HG03135 (cell line): ENCODE results near the gene ATAD3B.
A peak's percentile ranks its signal among the peaks of the same experiment; 100 is the strongest.
"Not testable (repeated sequence)": the region's sequence is repeated elsewhere in the genome, so short reads cannot be mapped to it uniquely, and the experiment has no call there.

Experiments used
- ATAC-seq: cut with Tn5 transposase; IDR thresholded peaks from one replicate; pipeline ENCODE4 v1.9.1; 2021; ENCODE audit warnings: mild to moderate bottlenecking, moderate library complexity; ENCODE audit not compliant: unreplicated experiment

ATAD3B gene

DNA sequence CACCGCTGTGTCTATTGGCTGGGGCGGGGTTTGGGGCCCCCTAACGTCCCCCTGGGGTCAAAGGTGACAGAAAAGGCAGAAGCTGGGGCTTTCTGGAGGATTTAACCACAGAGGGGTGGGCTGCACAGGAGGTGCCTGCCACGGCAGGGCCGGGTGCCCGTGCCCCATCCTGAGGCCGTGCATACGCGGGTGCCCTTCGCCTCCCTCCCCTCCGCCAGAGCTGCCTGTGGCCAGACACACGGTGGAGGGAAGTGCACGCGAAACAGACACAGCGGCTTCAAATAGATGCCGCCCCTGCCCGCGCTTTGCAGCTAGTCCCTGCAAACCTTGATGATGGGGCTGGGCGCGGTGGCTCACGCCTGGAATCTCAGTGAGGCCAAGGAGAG, 37.9 kb downstream of the ATAD3B start:
- ATAC-seq: not testable (repeated sequence)

DNA sequence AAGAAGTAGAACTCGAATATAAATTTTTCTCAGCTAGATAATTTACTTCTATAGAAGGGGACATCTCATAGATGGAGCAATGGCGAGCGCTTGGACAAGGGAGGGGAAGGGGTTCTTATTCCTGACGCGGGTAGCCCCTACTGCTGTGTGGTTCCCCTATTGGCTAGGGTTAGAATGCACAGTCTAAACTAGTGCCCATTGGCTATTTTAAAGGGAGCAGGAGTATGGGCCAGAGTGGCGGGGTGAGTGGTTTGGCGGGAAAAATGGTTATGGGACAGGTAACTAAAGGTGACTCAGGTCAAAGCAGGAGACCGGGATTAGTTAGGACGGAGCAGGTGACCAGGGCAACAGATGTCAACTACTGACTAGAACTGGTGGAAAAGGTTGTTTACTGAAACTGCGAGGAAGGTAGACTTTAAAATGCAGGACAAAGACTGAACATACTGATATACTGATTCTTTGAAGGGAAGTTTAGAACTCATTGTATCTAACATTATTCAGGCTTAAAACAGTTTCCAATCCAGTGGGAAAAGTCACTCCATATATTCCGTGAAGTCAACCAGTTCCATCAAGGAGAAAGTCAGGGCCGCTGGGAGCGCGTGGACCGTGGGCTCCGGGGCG, 39.5 kb downstream of the ATAD3B start:
- no peak for ATAC-seq

DNA sequence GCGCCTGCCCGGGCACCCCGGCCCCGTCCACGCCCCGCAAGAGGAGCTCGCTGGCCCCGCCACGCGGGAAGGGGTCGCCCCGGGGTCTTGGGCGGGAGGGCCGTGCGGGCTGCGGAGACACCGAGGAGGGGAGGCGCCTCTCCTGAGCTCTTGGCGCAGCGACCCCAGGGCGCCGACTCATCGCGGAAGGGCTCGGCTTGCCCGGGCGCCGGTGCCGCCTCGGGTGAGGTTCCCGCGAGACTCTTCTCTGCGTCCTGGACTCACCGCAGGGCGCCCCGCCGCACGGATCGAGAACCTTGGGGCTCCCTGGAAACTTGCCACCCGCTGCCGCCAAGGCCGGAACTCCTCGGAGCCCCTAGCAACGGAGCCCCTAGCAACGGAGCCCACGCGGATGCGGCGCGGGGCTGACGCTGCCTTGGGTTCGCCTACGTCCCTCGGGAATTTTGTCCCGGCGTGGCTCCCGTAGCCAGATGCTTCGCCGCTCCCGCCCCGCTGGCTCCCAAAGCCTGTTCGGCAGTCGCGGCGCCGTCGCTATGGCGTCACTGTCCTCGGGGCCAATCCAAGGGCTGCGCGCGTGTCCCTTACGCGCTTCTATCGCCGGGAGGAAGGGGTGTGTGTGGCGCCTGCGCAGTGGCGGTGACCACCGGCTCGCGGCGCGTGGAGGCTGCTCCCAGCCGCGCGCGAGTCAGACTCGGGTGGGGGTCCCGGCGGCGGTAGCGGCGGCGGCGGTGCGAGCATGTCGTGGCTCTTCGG, 40.1 kb downstream of the ATAD3B start, which contains the start of gene ATAD3A:
TSS of gene ATAD3A (plus strand) at position 630 of the 753 bp plus-strand sequence. CDS start at position 737, 107 bp downstream.
- ATAC-seq: peak; percentile 88

DNA sequence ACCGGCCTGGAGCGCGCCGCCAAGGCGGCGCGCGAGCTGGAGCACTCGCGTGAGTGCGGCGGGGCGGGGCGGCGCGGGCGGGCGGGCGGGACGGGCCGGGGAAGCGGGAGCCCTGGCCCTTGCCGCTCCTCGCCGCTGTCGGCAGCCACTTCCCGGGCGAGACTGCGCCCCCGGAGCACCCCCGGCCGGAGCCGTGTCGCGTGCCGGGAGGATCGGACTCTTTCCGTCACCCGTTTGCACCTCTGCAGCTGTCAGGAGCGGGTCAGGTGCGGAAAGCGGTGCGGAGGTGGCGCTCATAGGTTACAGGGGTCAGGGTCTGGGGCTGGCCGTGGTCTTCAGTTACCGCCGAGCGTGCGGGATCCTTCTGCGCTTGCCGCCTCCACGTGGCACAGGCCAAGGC, 40.9 kb downstream of the ATAD3B start:
- peak; percentile 6 for ATAC-seq

DNA sequence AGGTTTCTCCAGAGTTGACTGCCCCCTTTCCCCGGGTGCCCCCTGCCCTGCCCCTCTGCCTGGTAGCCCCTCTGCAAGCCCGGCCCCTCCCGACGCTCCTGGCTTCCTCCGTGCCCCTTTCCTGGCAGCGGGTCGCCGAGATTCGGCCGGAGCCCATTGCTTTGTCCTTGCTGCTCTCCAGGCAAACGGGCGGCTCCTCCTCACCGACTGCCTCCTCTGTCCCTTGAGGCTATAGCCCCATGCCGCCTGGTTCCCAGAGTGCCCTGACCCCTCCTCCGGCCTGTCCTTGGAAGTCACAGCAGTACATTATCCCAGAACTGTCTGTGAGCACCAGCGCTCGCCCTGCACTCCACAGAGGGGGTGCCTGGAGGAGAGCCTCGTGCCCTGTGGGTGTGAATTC, 42.1 kb downstream of the ATAD3B start:
- ATAC-seq: not testable (repeated sequence)

DNA sequence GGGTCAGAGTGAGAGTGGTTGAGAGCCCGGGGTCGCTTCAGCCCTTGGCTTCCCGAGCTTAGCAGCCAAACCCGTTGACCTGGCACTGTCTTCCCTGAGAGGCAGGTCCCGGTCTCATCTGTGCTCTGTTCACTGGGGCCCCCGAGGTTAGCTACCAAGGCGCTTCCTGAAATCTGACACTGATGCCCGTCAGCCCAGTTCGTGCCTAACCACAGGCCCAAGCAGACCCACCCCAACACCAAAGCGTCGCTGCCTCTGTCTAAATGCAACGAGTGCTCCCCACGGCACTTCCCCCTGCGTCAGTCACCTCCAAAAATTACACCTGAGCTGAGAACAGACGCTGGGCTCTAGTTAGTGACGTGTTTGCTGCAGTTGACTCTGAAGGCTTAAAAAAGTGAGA, 42.8 kb downstream of the ATAD3B start:
- ATAC-seq: not testable (repeated sequence)

DNA sequence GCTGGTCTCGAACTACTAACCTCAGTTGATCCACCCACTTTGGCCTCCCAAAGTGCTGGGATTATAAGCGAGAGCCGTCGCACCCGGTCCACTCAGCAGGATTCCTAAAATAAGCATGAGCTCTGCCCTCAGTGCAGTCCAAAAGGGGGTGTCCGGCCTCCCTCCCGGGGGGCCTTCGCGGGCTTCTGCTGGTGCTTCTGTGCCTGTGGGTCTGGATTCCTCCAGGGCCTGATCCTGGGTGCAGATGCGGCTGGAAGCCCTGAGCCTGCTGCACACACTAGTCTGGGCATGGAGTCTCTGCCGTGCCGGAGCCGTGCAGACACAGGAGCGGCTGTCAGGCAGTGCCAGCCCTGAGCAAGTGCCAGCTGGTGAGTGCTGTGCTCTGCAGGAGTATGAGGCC, 45.4 kb downstream of the ATAD3B start:
- ATAC-seq: not testable (repeated sequence)

DNA sequence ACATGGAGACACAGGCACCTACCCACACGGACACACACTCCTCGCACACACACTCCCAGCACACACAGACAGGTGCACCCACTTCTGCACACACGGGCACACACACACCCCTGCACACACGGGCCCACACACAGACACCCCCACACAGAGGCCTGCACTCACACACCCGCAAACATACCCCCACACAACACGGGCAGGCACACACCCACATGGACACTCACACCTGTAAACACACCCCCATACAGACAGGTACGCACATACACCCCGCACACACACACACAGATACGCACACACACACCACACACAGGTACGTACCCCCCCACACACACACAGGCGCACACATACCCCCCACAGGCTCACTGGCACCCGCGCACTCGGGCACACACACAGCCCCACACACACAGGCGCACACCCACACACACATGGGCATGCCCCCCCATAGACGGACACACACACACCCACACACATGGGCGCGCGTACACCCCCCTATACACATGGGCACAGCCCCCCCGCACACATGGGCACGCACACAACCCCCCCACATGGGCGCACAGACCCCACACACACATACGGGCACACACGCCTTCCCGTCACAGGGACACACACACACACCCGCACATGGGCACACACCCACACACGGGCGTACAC, 46.5 kb downstream of the ATAD3B start:
- no peak for ATAC-seq

DNA sequence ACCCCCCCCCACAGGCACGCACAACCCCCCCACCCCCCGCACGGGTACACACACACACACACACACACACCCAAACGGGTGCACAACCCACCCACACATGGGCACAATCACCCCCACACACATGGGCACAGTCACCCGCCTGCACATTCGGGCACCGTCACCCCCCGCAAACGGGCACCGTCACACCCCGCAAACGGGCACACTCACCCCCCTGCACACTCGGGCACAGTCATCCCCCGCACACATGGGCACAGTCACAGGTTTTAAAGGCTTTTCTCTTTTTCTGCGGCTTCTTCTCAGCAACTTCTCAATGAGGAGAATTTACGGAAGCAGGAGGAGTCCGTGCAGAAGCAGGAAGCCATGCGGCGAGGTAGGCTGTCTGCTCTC, 47.0 kb downstream of the ATAD3B start:
- not testable (repeated sequence) for ATAC-seq

DNA sequence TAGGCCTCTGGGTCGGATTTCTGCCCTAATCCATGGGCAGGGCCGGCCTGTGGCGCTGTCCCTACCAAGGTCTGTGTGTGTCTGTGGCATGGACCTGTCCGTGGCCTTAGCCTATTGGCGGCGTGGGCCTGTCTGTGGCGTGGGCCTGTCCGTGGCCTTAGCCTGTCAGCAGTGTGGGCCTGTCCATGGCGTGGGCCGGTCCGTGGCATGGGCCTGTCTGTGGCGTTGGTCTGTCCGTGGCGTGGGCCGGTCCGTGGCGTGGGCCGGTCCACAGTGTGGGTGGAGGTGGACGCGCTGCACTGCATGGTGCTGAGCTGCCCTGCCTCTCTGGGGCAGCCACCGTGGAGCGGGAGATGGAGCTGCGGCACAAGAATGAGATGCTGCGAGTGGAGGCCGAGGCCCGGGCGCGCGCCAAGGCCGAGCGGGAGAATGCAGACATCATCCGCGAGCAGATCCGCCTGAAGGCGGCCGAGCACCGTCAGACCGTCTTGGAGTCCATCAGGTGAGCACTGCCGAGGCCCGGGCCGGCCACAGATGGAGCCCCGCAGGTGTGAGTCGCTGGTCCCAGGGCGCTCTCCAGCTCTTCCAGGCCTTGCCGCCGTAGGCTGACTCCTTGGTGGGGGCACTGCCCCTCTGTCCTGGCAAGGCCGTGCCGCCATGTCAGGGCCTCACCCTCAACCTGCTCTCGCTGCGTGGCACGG, 48.4 kb downstream of the ATAD3B start:
- not testable (repeated sequence) for ATAC-seq

DNA sequence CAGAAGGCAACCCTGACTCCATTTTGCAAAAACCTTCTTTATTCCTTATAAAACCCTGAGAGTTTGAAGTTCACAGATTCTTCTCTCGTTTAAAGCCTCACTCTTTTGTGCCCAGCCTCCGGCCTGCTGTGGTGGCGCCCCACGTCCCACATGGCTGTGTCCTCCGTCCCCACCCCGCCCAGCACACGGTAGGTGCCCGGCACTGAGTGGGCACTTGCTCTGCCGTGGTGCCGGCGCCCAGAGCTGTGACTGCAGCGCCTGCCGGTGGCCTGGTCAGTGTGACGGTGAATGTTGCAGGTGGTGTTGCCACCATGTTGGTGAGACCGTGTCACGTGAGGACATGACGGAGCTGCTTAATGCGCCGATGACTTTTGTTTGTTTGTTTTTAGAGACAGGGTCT, 49.8 kb downstream of the ATAD3B start:
- ATAC-seq: no peak

DNA sequence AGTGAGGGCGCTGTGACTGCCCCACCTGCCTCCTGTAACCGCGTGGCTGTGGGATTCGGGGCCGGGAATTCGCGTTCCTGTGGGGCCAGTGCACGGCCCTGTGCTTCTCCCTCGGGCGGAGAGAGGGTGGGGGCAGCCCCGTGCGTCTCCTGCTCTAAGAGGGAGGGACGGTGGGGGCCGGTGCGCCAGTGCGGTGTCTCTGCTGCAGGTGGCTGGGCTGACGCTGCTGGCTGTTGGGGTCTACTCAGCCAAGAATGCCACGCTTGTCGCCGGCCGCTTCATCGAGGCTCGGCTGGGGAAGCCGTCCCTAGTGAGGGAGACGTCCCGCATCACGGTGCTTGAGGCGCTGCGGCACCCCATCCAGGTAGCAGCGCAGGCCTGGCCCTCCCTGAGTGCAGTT, 51.0 kb downstream of the ATAD3B start:
- ATAC-seq: not testable (repeated sequence)

DNA sequence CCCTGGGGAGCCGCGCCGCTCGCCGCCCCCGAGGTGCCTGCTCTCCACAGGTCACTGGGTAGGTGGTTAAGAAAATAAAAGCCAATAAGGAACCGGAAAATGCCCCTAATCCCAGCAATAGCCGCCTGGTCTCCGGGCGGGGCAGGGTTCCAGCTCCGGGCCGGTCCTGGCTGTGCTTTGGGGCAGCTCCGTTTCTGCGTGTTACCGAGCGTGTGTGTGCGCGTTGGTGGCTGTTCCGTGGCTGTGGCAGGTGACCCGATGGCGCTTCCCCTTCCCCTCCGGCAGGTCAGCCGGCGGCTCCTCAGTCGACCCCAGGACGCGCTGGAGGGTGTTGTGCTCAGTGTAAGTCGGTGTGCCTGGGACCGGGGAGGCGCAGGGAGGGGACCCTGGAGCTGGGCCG, 51.7 kb downstream of the ATAD3B start:
- ATAC-seq: not testable (repeated sequence)

DNA sequence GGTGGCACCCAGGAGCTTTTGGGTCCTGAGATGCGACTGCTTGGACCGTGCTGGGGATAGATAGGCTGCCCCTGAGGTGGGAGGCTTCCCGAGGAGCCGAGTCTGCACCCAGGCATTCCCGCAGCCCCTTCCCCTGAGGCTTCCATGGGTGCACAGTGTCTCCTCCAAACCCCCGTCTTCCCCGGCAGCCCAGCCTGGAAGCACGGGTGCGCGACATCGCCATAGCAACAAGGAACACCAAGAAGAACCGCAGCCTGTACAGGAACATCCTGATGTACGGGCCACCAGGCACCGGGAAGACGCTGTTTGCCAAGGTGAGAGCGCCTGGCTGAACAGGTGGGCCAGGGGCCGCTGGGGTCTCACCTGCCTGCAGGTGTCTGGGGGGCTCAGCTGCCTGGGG, 52.1 kb downstream of the ATAD3B start:
- not testable (repeated sequence) for ATAC-seq

DNA sequence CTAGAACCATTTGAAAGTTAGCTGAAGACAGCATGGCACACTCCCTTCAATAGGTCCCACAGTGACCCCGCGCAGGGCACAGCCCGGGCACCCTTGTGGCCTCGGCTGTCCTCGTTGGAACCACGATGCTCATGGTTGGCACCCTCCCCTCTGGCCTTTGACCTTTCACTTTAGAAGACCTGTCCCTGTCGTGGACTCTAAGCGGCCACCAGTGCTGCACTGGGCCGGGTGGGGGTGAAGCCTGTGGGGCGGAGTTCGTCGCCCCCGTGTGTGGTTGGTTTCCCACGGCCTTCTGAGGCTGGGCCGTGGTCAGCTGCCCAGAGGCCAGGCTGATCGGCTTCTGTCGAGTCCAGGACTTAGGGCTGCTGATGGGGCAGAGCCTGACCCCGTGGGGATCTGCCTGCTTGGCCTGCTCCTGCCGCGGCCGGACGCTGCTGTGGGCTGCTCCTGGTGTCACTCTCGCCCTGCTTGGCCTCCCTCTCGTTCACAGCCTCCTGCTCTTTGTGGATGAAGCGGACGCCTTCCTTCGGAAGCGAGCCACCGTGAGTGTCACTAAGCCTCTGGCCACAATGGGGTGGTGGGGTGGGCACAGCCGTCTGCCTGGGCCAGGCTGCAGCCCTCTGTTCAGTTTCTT, 53.3 kb downstream of the ATAD3B start:
- ATAC-seq: not testable (repeated sequence)

DNA sequence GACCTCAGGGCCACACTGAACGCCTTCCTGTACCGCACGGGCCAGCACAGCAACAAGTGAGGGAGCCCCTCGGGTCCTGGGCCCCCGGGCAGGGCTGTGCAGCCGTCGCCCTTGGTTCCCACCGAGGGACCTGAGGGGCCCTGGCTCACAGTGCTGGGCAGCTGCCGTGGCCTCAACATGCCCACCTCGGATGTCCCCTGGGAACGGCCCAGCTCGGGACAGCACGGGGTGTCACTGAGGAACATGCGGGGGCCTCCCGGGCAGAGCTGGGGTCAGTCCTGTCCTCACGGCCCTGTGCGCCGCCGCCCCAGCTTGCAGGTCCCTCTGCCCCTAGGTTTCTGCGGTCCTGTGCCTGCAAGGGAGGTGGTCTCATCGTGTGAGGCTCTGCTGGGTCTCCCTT, 54.9 kb downstream of the ATAD3B start:
- not testable (repeated sequence) for ATAC-seq

DNA sequence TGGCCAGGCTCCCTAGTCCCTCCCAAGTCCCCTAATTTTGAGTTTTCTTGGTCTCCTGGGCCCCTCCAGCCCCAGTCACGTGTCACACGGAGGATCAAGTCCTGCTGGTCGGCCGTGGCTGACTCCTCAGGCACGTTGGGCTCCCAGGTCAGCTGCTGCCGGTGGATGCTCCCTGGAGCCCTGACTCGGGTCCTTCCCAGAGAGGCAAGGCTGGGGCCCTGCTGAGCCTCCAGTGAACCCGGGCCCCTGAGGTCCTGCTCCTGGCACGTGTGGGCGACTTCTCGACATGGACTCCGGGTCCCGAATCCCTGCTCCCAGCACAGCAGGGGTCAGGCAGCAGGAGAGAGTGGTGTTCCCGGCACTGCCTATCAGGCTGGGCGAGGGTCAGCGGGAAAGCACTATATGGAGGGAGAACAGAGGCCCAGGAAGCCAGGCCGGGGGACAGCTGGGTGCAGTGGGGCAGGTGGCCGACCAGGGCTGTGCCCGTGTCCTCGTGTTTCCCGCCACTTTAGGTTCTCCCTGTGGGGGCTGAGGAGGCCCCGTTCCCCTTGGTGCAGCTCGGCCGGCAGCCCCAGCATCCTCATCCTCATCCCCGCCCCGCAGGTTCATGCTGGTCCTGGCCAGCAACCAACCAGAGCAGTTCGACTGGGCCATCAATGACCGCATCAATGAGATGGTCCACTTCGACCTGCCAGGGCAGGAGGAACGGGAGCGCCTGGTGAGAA, 55.7 kb downstream of the ATAD3B start:
- no peak for ATAC-seq

DNA sequence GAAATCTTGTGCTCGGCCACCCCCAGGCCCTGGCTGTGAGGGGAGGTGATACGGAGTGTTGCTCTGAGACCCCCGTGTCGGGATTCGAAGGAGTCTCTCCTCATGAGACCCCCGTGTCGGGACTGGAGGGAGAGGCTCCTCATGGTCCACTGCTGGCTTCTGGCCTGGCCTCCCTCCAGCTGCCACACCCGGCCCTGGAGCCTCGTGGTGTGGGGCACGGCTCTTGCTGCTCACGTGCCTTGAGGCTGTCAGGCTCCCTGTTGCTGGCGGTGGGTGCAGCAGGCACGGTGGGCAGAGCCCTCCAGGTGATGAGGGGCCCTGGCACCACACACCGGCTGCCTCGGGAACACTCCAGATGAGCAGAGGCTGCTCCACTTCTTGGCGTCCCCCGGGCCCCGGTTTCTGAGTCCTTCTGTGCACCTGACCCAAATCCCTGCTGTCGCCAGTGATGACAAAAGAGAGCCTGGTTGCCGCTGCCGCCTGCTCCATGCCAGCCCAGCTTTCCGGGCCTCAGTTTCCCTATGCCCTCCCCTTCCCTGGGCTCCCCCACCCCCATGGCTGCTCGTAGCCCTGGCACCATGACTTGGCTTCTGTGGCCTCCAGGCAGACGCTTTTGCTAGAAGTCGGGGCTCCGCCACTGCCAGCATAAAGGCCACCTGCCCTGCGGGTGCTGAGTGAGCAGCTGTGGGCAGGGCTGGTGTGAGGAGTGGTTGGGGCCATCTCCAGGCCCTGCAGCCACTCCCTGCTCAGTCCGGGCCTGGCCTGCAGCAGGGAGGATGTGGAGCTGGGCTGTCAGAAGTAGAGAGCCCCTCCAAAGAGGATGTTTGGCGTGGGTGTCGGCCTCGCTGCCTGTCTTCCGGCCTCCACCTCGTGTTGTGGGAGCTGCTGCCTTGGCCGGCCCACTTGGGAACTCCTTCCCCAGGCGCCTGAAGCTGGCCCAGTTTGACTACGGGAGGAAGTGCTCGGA, 57.0 kb downstream of the ATAD3B start:
- ATAC-seq: no peak

DNA sequence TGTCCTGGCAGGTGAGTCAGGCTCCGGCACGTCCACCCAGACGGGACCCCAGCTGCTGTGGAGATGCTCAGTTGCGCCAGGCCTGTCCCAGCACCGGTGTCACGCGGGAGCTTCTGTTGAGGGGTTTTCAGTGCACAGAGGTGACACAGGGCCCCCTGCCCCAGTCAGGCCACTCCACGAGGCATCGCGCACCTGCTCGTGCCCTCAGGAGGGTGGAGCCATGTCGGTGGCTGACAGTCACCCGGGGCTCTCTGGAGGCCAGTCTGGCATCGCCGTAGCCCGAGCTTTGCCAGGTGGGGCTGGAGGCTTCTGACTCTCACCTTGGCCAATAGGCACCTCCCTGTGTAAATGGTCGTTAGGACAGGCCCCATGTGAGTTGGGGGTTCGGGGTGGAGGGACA, 57.8 kb downstream of the ATAD3B start:
- ATAC-seq: no peak
